ENCODE results near the gene ZNF565. TPM values are rescaled to one million over a fixed set of nuclear protein-coding genes. Genes with fewer than 3 reads are reported as not detected.

ZNF565 gene
- total and polyA plus RNA-seq, 2 of the 13 experiments (the other 11 are each of a cell fraction or from before 2014, with no cell fraction given), result 1.8 to 5.2 TPM

DNA sequence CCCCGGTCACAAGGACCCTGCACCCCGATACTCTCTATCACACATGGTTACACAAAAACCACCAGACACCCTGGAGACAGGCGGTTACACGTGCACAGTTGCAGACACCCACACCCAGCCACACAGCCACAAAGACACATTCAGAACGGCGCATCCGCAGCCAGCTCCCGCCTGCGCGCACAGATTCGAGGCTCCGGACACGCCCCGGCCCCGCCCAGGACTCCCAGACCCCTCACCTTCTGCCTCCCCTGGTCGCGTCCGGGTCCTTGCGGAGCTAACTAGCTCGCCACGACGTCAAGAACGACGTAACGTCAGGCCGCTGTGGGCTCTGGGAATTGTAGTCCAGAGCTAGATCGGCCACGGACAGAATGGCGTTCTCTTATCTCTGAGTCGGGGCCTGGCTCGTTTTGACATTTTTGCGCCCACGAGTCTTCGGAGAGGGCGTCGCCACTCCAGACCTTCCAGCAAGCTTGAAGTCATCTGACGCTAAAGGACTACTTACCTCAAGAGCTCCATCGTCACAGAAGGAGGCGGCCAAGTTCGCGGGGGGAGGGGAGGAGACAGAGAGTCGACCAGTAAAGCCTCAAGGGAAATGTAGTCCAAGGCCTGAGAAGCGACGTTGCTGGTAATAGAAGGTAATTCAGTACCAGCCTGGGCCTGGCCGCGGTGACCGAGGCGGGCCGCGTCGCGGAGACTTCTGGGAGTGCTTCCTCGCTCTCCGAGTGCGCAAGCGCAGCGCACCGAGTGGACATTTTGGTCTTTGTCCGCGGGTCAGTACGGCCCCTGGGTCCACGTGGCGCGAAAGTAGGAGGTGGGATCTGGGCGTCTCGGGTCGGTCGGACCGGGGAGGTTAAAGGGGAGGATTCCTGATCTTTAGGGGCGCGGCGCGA lies at the start of gene ZNF565, which contains the start of gene ZNF146 (continued):
- TF ChIP-seq FIP1L1 (IDR thresholded peaks at IDR 0.05; ENCODE audit: borderline replicate concordance, insufficient read depth, low read depth, low read length), result no peak
- no peak for TF ChIP-seq ZNF556 (CRISPR knock-in tag; IDR thresholded peaks at IDR 0.05; ENCODE audit: borderline replicate concordance)
- TF ChIP-seq KLF15 (CRISPR knock-in tag; IDR thresholded peaks at IDR 0.05; ENCODE audit: borderline replicate concordance), result no peak
- TF ChIP-seq NCOA2 (CRISPR knock-in tag; IDR thresholded peaks at IDR 0.05), result no peak; the same call in 1 of the 2 replicates
- no peak for TF ChIP-seq EHMT2 (IDR thresholded peaks at IDR 0.05; ENCODE audit: borderline replicate concordance, low read depth, low read length)
- TF ChIP-seq HNRNPL (IDR thresholded peaks at IDR 0.05; ENCODE audit: low read depth, low read length), result 0 out of 2 replicates have a peak, but pooled peaks have one; percentile 52
- TF ChIP-seq LCORL (IDR thresholded peaks at IDR 0.05), result no peak
- peak; percentile 58 for TF ChIP-seq LCORL (CRISPR knock-in tag; IDR thresholded peaks at IDR 0.05)
- peak; percentile 67 for TF ChIP-seq AGO1 (IDR thresholded peaks at IDR 0.05; ENCODE audit: low read depth, low read length, poor library complexity, severe bottlenecking)
- peak; percentile 77; the same call in 1 of the 2 replicates for TF ChIP-seq ZNF136 (CRISPR knock-in tag; IDR thresholded peaks at IDR 0.05; ENCODE audit: low read depth)
- no peak for TF ChIP-seq KLF11 (CRISPR knock-in tag; IDR thresholded peaks at IDR 0.05)
- no peak for TF ChIP-seq KDM4B (CRISPR knock-in tag; IDR thresholded peaks at IDR 0.05)
- peak; percentile 82 for TF ChIP-seq GATAD1 (CRISPR knock-in tag; IDR thresholded peaks at IDR 0.05)
- TF ChIP-seq SIN3A (IDR thresholded peaks at IDR 0.05; ENCODE audit: borderline replicate concordance, low read depth, low read length), result peak; percentile 93; the same call in 1 of the 2 replicates
- TF ChIP-seq SMAD9 (CRISPR knock-in tag; IDR thresholded peaks at IDR 0.05), result no peak
- TF ChIP-seq, protein P1, sequence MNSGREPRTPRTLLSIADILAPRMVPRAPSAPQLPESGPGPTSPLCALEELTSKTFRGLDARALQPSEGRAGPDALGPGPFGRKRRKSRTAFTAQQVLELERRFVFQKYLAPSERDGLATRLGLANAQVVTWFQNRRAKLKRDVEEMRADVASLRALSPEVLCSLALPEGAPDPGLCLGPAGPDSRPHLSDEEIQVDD (CRISPR knock-in tag; IDR thresholded peaks at IDR 0.05; ENCODE audit: borderline replicate concordance), result 0 out of 2 replicates have a peak, but pooled peaks have one; percentile 29
- TF ChIP-seq ZNF446 (CRISPR knock-in tag; IDR thresholded peaks at IDR 0.05), result no peak
- peak; percentile 93 for TF ChIP-seq POLR2AphosphoS5 (IDR thresholded peaks at IDR 0.05; ENCODE audit: low read depth, low read length)
- TF ChIP-seq CENPX (CRISPR knock-in tag; IDR thresholded peaks at IDR 0.05), result no peak
- TF ChIP-seq HNRNPK (IDR thresholded peaks at IDR 0.05; ENCODE audit: low read depth, low read length, poor library complexity, severe bottlenecking), result no peak
- no peak for TF ChIP-seq CREB3 (CRISPR knock-in tag; IDR thresholded peaks at IDR 0.05)
- TF ChIP-seq REXO4 (CRISPR knock-in tag; IDR thresholded peaks at IDR 0.05; ENCODE audit: borderline replicate concordance), result no peak
- TF ChIP-seq SOX13 (IDR thresholded peaks at IDR 0.05), result no peak
- no peak; a peak in 1 of 4 replicates for TF ChIP-seq SOX13 (CRISPR knock-in tag; conservative IDR thresholded peaks at IDR 0.05 in 1 of 2, IDR thresholded peaks at IDR 0.05 in 1 of 2)
- TF ChIP-seq ETV6 (CRISPR knock-in tag; conservative IDR thresholded peaks at IDR 0.05), result 0 out of 2 replicates have a peak, but pooled peaks have one; percentile 9
- no peak for TF ChIP-seq MED13 (CRISPR knock-in tag; IDR thresholded peaks at IDR 0.05)
- TF ChIP-seq, protein P2, sequence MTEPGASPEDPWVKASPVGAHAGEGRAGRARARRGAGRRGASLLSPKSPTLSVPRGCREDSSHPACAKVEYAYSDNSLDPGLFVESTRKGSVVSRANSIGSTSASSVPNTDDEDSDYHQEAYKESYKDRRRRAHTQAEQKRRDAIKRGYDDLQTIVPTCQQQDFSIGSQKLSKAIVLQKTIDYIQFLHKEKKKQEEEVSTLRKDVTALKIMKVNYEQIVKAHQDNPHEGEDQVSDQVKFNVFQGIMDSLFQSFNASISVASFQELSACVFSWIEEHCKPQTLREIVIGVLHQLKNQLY (CRISPR knock-in tag; IDR thresholded peaks at IDR 0.05), result peak; percentile 50; the same call in 1 of the 2 replicates
- TF ChIP-seq, protein P3, sequence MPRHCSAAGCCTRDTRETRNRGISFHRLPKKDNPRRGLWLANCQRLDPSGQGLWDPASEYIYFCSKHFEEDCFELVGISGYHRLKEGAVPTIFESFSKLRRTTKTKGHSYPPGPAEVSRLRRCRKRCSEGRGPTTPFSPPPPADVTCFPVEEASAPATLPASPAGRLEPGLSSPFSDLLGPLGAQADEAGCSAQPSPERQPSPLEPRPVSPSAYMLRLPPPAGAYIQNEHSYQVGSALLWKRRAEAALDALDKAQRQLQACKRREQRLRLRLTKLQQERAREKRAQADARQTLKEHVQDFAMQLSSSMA (CRISPR knock-in tag; IDR thresholded peaks at IDR 0.05), result peak; percentile 82; the same call in 1 of the 2 replicates

Data from HepG2 (cell line).